AG10803 (cell line): ENCODE measurements around the gene BGN.

Source experiments
- DNase-seq: peaks from one replicate; pipeline ENCODE4 v3.0.0; 2010; ENCODE audit warnings: low read depth
- H3K4me3 ChIP-seq: 2 replicates; pipeline ENCODE4 v1.5.1; 2011; ENCODE audit warnings: mild to moderate bottlenecking, low read length, control low read depth
- TF ChIP-seq, protein P1 (sequence below): conservative IDR thresholded peaks from 2 replicates; pipeline ENCODE4 v1.5.1; 2011; ENCODE audit warnings: mild to moderate bottlenecking, low read length, control low read depth, inconsistent platforms

The BGN gene

DNA sequence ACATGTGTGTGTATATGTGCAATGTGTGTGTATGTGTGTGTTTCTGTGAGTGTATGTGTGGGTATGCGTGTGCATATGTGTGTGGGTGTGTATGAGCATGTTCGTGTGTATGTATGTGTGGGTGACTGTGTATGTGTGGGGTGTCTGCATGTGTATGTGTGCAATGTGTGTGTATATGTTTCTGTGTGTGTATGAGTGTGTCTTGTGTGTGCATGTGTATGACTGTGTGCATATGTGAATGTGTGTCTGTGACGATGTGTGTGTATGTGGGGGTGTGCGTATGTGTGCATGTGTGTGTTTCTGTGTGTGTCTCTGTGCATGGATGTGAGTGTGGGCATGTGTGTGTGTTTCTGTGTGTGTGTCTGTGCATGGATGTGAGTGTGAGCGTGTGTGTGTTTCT lies 18.5 kb downstream of the BGN start:
- no peak overlapping the region for H3K4me3 ChIP-seq
- no peak for DNase-seq
- TF ChIP-seq, protein P1, sequence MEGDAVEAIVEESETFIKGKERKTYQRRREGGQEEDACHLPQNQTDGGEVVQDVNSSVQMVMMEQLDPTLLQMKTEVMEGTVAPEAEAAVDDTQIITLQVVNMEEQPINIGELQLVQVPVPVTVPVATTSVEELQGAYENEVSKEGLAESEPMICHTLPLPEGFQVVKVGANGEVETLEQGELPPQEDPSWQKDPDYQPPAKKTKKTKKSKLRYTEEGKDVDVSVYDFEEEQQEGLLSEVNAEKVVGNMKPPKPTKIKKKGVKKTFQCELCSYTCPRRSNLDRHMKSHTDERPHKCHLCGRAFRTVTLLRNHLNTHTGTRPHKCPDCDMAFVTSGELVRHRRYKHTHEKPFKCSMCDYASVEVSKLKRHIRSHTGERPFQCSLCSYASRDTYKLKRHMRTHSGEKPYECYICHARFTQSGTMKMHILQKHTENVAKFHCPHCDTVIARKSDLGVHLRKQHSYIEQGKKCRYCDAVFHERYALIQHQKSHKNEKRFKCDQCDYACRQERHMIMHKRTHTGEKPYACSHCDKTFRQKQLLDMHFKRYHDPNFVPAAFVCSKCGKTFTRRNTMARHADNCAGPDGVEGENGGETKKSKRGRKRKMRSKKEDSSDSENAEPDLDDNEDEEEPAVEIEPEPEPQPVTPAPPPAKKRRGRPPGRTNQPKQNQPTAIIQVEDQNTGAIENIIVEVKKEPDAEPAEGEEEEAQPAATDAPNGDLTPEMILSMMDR: no peak

DNA sequence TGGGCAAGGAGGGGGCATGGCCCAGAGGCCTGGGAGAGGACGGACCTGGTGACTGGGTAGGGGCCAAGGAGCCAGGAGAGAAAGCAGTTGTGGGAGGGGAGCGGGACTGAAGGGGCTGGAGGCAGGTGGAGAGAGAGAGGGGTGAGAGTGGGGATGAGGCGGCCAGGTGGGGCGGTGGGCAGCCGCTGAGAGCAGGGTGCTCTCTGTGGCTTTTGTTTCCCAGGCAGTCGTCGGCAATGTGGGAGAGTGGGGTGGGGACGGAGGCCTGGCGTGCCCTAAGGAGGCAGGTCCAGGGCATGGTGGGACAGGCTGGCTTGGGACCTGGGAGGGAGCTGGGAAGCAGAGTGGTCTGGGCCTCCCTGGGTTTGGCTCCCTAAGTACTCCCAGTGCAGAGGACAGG lies 19.5 kb downstream of the BGN start:
- TF ChIP-seq, protein P1: no peak
- no peak for DNase-seq
- no peak overlapping the region for H3K4me3 ChIP-seq

DNA sequence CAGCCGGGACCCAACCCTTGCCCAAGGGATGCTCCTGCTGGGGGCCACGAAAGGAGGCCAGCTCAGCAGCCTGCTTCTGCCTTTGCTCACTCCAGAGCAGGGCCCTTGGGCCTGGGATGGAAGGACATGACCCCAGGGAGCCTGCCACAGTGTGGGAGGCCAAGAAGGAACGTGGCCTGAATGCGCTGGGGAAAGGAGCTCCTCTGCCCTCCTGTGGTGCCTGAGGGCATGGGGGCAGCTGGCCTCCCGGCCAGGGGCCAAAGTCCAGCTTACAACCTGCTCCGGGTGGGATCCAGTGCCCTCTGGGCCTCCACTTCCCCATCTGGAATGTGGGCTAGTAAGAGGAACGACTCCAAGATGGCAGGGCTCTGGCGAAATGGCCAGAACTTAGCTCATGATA lies 20.7 kb downstream of the BGN start:
- no peak for DNase-seq
- TF ChIP-seq, protein P1: no peak
- no peak overlapping the region for H3K4me3 ChIP-seq

DNA sequence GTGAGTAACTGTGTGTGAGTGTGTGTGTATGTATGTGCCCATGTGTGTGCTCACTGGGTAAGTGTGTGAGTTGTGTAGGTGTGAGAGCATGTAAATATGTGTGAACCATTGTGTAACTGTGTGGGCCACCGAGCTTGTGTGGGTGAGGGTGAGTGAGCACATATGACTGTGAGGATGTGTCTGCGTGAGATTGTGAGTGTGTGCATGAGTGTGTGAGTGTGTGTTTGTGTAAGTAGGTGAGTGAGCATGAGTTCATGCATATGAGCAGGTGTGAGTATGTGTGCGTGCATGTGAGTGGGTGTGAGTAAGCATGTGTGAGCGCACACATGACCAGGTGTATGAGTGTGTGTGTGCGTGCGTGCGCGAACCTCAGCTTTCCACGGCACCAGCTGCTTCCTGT lies 21.3 kb downstream of the BGN start:
- TF ChIP-seq, protein P1: no peak
- no peak overlapping the region for H3K4me3 ChIP-seq
- no peak for DNase-seq

DNA sequence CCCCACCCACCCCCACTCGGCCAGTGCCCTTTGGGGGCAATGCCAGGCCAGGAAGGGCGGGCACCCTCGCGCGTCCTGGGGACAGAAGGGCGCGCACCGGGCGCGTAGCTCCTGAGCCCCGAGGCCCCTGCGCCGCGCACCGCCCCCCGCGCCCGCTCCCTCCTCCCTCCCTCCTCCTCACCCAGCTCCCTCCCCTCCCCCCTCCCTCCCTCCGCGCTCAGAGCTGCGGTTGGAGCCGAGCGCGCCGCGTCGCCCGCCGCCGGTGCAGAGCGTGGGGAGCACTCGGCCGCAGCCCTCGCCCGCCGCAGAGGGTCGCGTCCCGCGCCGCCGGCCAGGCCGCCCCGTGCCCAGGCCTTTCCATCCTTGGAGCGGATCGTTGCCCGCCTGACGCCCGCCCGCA lies 22.6 kb downstream of the BGN start, which contains the start of gene ATP2B3:
TSS of gene ATP2B3 (plus strand) at position 220 of the 400 bp plus-strand sequence. CDS start 18,606 bp downstream, outside the sequence.
- DNase-seq: no peak
- no peak within 1 kb of the TSS for H3K4me3 ChIP-seq
- TF ChIP-seq, protein P1: no peak

DNA sequence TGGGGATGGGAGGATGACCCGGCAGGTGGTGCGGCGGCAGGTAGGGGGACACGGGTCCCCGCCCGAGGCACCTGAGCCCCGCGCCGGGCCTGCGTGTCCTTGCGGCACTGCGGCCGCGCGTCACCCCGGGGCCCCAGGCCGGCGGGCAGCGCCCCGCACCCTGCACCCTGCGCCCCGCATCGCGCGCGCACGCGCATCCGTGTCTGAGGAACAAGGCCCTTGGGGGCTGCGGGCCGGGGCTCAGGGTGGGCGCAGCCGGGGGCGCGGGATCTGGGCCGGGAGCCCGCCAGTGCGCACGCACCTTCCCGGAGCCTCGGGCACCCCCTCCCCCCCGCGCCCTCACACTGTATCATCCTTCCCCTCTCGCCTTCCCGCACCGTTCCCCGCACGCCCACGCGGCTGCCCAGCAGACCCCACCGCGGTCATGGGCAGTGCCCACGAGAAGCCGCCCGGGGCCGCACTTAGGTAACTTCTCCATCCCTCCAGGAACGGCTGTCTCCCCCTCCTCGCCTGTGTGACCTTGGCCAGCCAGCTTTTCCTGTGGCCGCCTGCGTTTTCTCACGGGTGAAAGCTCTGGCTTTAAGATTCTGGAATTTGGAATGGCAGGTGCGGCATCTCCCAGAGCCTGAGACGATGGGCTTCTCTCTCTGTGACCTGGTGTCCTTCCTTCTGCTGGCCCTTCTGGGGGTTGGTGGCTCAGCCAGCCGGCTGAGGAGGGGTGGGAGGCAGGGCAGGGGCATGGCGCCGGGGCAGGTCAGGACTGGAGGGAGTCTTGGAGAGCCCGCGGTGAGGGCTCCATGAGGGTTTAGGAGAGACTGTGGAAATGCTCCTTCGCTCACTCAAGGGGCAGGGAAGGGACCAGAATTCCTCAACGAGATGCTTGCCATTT lies 23.4 kb downstream of the BGN start:
- DNase-seq: no peak
- H3K4me3 ChIP-seq: no peak overlapping the region
- TF ChIP-seq, protein P1: no peak

DNA sequence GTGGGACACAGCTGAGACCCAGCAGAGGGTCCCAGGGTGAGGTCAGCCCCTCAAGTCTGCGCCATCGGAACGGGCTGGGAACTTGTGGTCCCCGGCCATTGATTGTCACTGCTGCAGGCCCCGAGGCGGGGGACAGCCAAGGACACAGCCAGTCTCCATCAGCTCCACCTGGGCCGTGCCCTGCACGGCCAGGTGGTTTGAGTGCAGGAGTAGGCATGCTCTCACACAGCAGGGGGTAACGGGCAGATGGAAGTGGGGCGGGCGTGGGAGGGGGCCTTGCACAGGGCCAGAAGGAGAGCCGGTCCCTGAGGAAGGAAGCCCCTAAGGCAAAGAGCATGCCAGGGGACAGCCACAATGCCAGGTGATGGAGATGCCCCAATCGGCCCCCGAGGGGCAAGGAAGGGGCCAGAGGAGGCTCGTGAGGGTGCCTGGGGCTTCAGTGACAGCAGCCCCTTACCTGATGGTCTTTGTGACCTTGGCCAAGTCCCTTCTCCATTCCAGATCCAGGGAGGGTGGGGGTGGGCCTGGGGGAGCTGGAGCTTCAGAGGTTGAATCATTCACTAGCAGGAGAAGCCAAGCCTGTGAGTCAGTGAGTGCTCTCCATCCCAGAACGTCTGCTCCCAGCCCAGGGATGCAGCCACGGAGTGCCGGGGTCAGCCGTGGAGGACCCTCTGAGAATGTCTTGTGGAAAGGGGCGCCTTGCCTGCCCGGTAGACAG lies 24.9 kb downstream of the BGN start:
- H3K4me3 ChIP-seq: no peak overlapping the region
- TF ChIP-seq, protein P1: no peak
- DNase-seq: no peak
